Osteocyte (in vitro differentiated cells): ENCODE data around the gene INTU. TPM values are rescaled to one million over a fixed set of nuclear protein-coding genes. Genes with fewer than 3 reads are reported as not detected.

Experiments
- DNase-seq: peaks from one replicate; pipeline ENCODE4 v3.0.0; 2021; ENCODE audit warnings: mixed read lengths; ENCODE audit not compliant: unreplicated experiment; ENCODE audit errors: extremely low spot score
- H3K27ac Mint-ChIP-seq: one replicate; pipeline ENCODE4 v1.8.0; 2021; ENCODE audit warnings: mild to moderate bottlenecking, mixed read lengths; ENCODE audit not compliant: unreplicated experiment
- H3K27me3 Mint-ChIP-seq: one replicate; pipeline ENCODE4 v1.8.0; 2021; ENCODE audit warnings: mixed read lengths; ENCODE audit not compliant: unreplicated experiment
- H3K36me3 Mint-ChIP-seq: one replicate; pipeline ENCODE4 v1.8.0; 2021; ENCODE audit warnings: mixed read lengths; ENCODE audit not compliant: unreplicated experiment
- H3K4me1 Mint-ChIP-seq: one replicate; pipeline ENCODE4 v1.8.0; 2021; ENCODE audit warnings: mixed read lengths; ENCODE audit not compliant: unreplicated experiment
- H3K4me3 Mint-ChIP-seq: one replicate; pipeline ENCODE4 v1.8.0; 2021; ENCODE audit warnings: mild to moderate bottlenecking, moderate library complexity, mixed read lengths; ENCODE audit not compliant: unreplicated experiment
- H3K9me3 Mint-ChIP-seq: one replicate; pipeline ENCODE4 v1.8.0; 2021; ENCODE audit warnings: mixed read lengths; ENCODE audit not compliant: unreplicated experiment
- total RNA-seq: library from RNA; stranded (reverse); gene quantifications from 2 replicates; pipeline ENCODE4 v1.2.1, GENCODE V29; 2021
- TF ChIP-seq, protein P1 (sequence below): fragments of 200-600 bp; sonication (generic); IDR thresholded peaks from 2 replicates; pipeline ENCODE4 v1.5.0; 2021; ENCODE audit warnings: antibody characterized with exemption, mild to moderate bottlenecking, moderate library complexity

Gene INTU
- total RNA-seq, 1 donor from 2014 or later: 6.0 TPM

DNA sequence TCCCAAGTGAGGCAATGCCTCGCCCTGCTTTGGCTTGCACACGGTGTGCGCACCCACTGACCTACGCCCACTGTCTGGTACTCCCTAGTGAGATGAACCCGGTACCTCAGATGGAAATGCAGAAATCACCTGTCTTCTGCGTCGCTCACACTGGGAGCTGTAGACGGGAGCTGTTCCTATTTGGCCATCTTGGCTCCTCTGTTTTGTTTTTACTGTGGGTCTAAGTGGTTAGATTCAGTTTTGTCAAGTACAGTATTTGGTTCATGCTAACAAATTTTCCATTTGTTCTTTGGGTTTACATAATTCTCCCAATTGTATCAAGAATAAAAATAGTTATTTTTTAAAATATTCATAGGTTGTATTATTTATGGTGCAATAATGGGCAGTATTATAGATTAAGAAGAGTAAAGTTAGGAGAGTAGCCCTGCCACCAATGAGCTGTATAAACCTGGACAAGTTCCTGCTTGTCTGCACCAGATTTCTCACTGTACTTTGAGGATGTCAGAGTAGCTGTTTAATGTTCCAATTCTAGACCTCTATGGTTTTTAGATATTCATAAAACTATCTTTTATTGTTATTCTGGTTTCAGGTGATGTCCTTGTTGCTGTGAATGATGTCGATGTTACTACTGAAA, 23.4 kb downstream of the INTU start:
- DNase-seq: no peak
- H3K27me3 Mint-ChIP-seq: no peaks in the 10 kb centered on the region
- TF ChIP-seq, protein P1, sequence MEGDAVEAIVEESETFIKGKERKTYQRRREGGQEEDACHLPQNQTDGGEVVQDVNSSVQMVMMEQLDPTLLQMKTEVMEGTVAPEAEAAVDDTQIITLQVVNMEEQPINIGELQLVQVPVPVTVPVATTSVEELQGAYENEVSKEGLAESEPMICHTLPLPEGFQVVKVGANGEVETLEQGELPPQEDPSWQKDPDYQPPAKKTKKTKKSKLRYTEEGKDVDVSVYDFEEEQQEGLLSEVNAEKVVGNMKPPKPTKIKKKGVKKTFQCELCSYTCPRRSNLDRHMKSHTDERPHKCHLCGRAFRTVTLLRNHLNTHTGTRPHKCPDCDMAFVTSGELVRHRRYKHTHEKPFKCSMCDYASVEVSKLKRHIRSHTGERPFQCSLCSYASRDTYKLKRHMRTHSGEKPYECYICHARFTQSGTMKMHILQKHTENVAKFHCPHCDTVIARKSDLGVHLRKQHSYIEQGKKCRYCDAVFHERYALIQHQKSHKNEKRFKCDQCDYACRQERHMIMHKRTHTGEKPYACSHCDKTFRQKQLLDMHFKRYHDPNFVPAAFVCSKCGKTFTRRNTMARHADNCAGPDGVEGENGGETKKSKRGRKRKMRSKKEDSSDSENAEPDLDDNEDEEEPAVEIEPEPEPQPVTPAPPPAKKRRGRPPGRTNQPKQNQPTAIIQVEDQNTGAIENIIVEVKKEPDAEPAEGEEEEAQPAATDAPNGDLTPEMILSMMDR: no peak
- no peaks in the 10 kb centered on the region for H3K9me3 Mint-ChIP-seq
- peaks cover 8% of the 10 kb centered on the region for H3K36me3 Mint-ChIP-seq
- no peaks in the 10 kb centered on the region for H3K4me1 Mint-ChIP-seq
- no peak overlapping the region for H3K27ac Mint-ChIP-seq
- no peak overlapping the region for H3K4me3 Mint-ChIP-seq

DNA sequence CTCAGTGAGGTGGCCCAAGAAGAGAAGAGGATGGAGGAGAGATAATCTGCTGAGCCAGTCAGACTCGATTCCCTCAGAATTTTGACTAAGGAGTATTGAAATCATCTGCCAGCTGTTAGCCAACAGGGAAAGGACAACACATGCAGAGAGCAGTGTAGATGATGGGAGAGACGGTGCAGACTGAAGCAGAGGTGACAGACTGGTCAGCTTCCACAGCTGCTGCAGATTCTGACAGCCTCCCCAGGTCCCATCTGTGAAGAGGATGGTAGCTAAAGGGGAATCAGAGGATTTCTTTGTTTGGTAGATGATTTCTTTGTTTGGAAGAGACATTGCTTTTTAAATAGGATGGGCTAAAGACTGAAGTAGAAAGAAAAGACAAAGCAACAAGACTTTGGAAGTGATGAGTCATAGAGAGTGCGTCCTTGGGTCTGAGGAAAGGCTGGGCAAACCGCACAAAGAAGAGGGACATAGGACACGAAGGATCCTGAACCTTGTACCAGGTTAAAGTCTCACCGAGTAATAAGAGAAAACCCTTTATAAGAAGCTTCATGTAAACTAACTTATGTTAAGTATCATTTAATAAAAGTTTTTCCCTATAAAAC, 27.6 kb downstream of the INTU start:
- TF ChIP-seq, protein P1: no peak

DNA sequence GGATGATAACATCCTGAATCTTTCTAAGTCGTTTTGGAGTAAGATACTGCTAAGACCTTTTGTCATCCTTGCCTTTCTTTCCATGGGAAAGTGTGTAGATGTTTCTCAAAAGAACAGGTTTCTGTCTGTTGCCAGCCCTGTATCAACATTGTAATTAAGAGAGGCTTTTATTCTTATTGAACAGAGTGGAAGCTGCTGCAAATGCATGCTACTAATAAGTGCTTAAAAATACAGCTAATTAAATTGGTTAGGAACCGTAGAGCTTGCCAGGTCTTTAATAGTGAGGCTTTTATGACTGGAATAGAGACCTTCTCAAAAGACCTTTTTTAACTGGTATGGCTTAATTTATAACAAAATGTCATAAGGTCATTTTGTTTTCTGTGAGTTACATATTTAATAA, 34.4 kb downstream of the INTU start:
- no peaks in the 10 kb centered on the region for H3K4me1 Mint-ChIP-seq
- peaks cover 8% of the 10 kb centered on the region for H3K36me3 Mint-ChIP-seq

More for the DNA sequence above, 27.6 kb downstream of the INTU start:
- no peak for DNase-seq
- Mint-ChIP-seq H3K4me1 (no peaks in the 10 kb centered on the region), H3K27ac (no peak overlapping the region), H3K27me3 (no peaks in the 10 kb centered on the region), H3K4me3 (no peak overlapping the region), H3K36me3 (peaks cover 9% of the 10 kb centered on the region), H3K9me3 (no peaks in the 10 kb centered on the region)

DNA sequence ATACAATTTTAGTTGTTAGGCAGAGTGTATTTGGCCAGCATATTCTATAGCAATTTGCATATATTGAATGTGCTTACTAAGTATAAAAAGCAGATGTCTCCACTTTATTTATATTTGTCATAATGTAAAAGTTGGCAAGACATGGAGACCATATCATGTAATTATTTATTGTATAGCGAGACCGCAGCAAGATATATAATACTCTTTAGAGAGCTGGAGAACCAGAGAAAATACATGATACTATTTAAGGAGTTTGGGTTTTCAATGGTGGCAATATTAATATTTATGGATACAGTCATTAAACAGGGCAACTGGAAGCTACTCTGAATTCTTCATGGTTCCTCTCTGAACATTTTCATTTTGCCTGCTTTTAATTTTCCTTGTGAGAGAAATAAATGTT, 35.0 kb downstream of the INTU start:
- Mint-ChIP-seq H3K36me3 (peaks cover 8% of the 10 kb centered on the region), H3K4me1 (no peaks in the 10 kb centered on the region), H3K4me3 (no peak overlapping the region), H3K27ac (no peak overlapping the region), H3K9me3 (peaks cover 6% of the 10 kb centered on the region), H3K27me3 (no peaks in the 10 kb centered on the region)
- TF ChIP-seq, protein P1: no peak
- no peak for DNase-seq

More for the DNA sequence above, 34.4 kb downstream of the INTU start:
- DNase-seq: no peak
- Mint-ChIP-seq H3K4me3 (no peak overlapping the region), H3K9me3 (peaks cover 6% of the 10 kb centered on the region), H3K27me3 (no peaks in the 10 kb centered on the region), H3K27ac (no peak overlapping the region)
- TF ChIP-seq, protein P1: no peak

DNA sequence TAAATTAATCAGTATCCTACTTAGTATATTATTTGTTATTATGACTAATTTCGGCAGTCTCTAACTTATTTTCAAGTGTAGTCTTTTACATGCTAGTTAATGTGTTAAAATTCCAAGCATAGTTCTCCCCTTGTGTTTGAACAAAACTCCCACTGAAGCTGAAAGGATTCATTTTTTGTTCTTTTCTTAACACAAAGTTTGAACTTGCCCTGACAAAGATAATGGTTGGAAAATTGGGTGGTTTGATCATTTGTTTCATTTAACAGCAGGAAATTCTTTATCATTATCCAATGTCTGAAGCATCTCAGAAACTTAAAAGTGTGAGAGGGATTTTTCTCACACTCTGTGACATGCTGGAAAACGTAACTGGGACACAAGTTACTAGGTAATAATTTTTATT, 36.0 kb downstream of the INTU start:
- DNase-seq: no peak
- H3K4me1 Mint-ChIP-seq: no peaks in the 10 kb centered on the region
- no peak overlapping the region for H3K27ac Mint-ChIP-seq
- TF ChIP-seq, protein P1: no peak
- no peaks in the 10 kb centered on the region for H3K27me3 Mint-ChIP-seq
- peaks cover 6% of the 10 kb centered on the region for H3K9me3 Mint-ChIP-seq
- no peak overlapping the region for H3K4me3 Mint-ChIP-seq
- H3K36me3 Mint-ChIP-seq: peaks cover 8% of the 10 kb centered on the region
